Stimulated activated naive CD8-positive, alpha-beta T cell treated with anti-CD3 and anti-CD28 coated beads, Interleukin-15, amount 100 ng/mL, for 72 hours (primary cell): ENCODE measurements around the gene SMIM41.

ENCODE experiments used
- ATAC-seq: fragments of 150-1000 bp; cut with Tn5 transposase; 2 replicates; pipeline ENCODE4 v1.10.0; 2021; ENCODE audit warnings: mild to moderate bottlenecking, moderate library complexity
- DNase-seq, 2 donors: peaks; one replicate each; pipeline ENCODE4 v3.0.0; 2021 to 2022
- H3K27ac Mint-ChIP-seq, 2 donors: one replicate each; pipeline ENCODE4 v1.8.0; 2022; ENCODE audit warnings: mild to moderate bottlenecking in 2 of 2, mixed read lengths in 2 of 2, moderate library complexity in 2 of 2
- H3K27me3 Mint-ChIP-seq: one replicate; pipeline ENCODE4 v1.8.0; 2022; ENCODE audit warnings: mixed read lengths
- H3K4me1 Mint-ChIP-seq: one replicate; pipeline ENCODE4 v1.8.0; 2022; ENCODE audit warnings: mild to moderate bottlenecking, mixed read lengths
- H3K4me3 Mint-ChIP-seq, 2 donors: one replicate each; pipeline ENCODE4 v1.8.0; 2022; ENCODE audit warnings: mild to moderate bottlenecking in 2 of 2, mixed read lengths in 2 of 2, moderate library complexity in 1 of 2
- H3K9me3 Mint-ChIP-seq, 2 donors: one replicate each; pipeline ENCODE4 v1.8.0; 2022; ENCODE audit warnings: mixed read lengths in 2 of 2

Gene SMIM41

GRCh38 chr12:52044292-52044983, 35.1 kb upstream of the SMIM41 start:
- peaks cover 90% of the 10 kb centered on the region for H3K4me1 Mint-ChIP-seq
- H3K27me3 Mint-ChIP-seq = no peaks in the 10 kb centered on the region
- H3K9me3 Mint-ChIP-seq = no peaks in the 10 kb centered on the region
- no peak overlapping the region for H3K4me3 Mint-ChIP-seq
- ATAC-seq (no peak), DNase-seq (no peak)
- H3K27ac Mint-ChIP-seq = no peak overlapping the region

GRCh38 chr12:52045794-52046199, 33.7 kb upstream of the SMIM41 start:
- Mint-ChIP-seq H3K9me3 (no peaks in the 10 kb centered on the region), H3K4me1 (peaks cover 90% of the 10 kb centered on the region), H3K4me3 (peak overlapping the region in 1 of 2 donors; percentile 30), H3K27ac (peak overlapping the region; percentile 59 to 90), H3K27me3 (no peaks in the 10 kb centered on the region)
- no peak for ATAC-seq
- DNase-seq = no peak

- no peak overlapping the region for H3K27ac Mint-ChIP-seq
- H3K4me3 Mint-ChIP-seq = no peak overlapping the region
- H3K9me3 Mint-ChIP-seq = no peaks in the 10 kb centered on the region
- H3K27me3 Mint-ChIP-seq = no peaks in the 10 kb centered on the region
- H3K4me1 Mint-ChIP-seq = peaks cover 81% of the 10 kb centered on the region
- DNase-seq (no peak), ATAC-seq (no peak)
Observed at GRCh38 chr12:52046859-52047258, 32.6 kb upstream of the SMIM41 start.

- Mint-ChIP-seq H3K27ac (peak overlapping the region in 1 of 2 donors; percentile 63), H3K27me3 (no peaks in the 10 kb centered on the region), H3K9me3 (no peaks in the 10 kb centered on the region), H3K4me1 (peaks cover 82% of the 10 kb centered on the region), H3K4me3 (peak overlapping the region; percentile 91 to 92)
- ATAC-seq = no peak
- DNase-seq = no peak
Observed at GRCh38 chr12:52049286-52049685, 30.2 kb upstream of the SMIM41 start.

DNA sequence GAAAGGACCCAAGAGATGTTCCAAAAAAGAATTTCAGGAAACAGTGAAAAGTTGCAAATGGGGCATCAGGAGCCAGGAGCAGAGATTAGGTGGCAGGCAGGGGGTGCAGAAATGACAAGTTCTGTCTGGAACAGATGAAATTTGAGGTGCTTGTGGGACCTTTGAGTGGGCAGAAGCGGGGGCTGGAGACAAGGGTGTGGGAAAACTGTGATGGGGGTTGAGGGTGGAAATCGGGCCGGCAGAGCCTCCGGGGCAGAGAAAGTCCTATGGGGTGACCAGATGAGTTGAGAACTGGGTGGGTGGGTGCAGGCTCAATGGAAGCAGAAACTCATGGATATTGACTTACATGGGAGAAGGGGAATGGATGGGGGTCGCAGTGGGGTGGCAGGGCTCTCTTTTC, 29.8 kb upstream of the SMIM41 start:
- Mint-ChIP-seq H3K4me1 (peaks cover 82% of the 10 kb centered on the region), H3K9me3 (no peaks in the 10 kb centered on the region), H3K27me3 (no peaks in the 10 kb centered on the region), H3K27ac (peak overlapping the region in 1 of 2 donors; percentile 63), H3K4me3 (peak overlapping the region; percentile 91 to 92)
- DNase-seq (no peak), ATAC-seq (no peak)

GRCh38 chr12:52050116-52050757, 29.3 kb upstream of the SMIM41 start:
- Mint-ChIP-seq H3K27me3 (no peaks in the 10 kb centered on the region), H3K4me1 (peaks cover 82% of the 10 kb centered on the region), H3K4me3 (peak overlapping the region; percentile 91 to 92), H3K9me3 (no peaks in the 10 kb centered on the region), H3K27ac (peak overlapping the region; percentile 96 to 98)
- ATAC-seq (no peak), DNase-seq (no peak)

DNA sequence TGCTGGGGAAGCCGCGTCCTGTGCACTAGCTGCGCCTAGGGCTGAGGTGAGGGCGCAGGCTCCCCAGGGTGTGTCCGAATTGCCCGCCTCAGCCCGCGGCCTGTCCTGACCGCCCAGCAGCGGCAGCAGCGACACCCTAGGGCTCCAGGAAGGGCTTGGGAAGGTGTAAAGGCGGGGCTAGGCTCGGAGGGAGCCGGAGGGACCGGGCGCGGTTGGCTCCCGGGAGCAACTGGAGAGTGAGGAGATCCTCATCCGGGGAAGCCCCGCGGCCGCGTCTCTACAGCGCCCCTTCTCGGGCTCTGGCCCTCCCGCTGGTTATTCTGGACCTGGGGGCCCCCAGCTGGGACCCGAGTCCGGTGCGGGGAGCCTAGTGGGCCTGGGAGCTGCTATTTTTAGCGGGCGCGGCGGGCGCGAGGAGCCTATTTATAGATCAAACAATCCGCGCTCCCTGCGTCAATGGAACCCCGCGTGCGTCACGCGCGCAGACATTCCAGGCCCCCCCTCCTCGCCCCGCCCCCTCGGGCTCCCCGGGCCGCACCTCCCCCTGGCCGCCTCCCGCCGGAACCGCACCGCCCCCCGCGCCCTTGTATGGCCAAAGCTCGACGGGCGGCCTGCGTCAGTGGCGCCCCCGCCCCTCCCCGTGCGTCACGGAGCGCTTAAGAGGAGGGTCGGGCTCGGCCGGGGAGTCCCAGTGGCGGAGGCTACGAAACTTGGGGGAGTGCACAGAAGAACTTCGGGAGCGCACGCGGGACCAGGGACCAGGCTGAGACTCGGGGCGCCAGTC, 28.6 kb upstream of the SMIM41 start, which contains the start of gene NR4A1:
TSS of gene NR4A1 (plus strand) at position 685 of the 784 bp plus-strand sequence. CDS start 2,887 bp downstream, outside the sequence.
- Mint-ChIP-seq H3K4me3 (peak within 1 kb of the TSS; percentile 91 to 92), H3K4me1 (peaks cover 76% of the 10 kb centered on the region), H3K27ac (peak within 1 kb of the TSS; percentile 97 to 98), H3K9me3 (no peaks in the 10 kb centered on the region), H3K27me3 (no peaks in the 10 kb centered on the region)
- ATAC-seq (peak; percentile 86), DNase-seq (peak; percentile 96 to 97)

DNA sequence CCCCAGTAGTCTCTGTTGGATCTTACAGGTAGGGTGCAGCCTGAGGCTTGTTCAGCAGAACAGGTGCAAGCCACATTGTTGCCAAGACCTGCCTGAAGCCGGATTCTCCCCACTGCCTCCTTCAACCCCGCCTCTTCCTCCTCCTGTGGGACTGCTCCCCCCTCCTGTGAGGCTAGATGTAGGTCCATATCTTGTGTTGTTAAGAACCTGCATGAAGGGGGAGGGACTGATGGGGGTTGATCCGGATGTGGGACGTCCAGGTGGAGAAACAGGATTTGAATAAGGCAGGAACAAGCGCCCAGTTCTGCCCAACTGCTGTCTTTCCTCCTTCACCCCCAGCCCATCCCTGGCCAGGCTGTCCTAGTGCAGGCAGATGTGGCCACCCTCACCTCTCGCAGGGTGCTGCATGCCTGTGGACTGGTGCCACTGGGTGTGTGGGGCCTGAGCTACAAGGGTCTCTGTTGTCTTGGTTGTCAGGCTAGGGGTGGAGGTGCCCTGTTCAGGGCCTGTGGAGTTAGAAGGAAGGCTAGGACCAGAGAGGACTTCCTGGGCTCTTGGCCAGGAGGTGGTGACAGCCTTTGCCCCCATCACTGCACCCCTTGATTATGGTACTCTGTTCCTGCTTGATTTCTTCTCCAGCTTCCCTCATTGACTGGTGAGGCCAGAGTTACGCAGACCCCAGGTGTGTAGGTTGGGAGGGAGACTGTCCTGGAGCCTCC, 26.9 kb upstream of the SMIM41 start:
- no peak for ATAC-seq
- Mint-ChIP-seq H3K9me3 (no peaks in the 10 kb centered on the region), H3K4me1 (peaks cover 80% of the 10 kb centered on the region), H3K27ac (peak overlapping the region; percentile 60 to 96), H3K4me3 (peak overlapping the region; percentile 91 to 92), H3K27me3 (no peaks in the 10 kb centered on the region)
- DNase-seq = peak in 1 of 2 donors; percentile 28

- Mint-ChIP-seq H3K27ac (peak overlapping the region in 1 of 2 donors; percentile 60), H3K4me1 (peaks cover 73% of the 10 kb centered on the region), H3K9me3 (no peaks in the 10 kb centered on the region), H3K27me3 (no peaks in the 10 kb centered on the region), H3K4me3 (peak overlapping the region; percentile 91 to 92)
- DNase-seq = no peak
- ATAC-seq = no peak
Observed at GRCh38 chr12:52053536-52054209, 25.8 kb upstream of the SMIM41 start.

DNA sequence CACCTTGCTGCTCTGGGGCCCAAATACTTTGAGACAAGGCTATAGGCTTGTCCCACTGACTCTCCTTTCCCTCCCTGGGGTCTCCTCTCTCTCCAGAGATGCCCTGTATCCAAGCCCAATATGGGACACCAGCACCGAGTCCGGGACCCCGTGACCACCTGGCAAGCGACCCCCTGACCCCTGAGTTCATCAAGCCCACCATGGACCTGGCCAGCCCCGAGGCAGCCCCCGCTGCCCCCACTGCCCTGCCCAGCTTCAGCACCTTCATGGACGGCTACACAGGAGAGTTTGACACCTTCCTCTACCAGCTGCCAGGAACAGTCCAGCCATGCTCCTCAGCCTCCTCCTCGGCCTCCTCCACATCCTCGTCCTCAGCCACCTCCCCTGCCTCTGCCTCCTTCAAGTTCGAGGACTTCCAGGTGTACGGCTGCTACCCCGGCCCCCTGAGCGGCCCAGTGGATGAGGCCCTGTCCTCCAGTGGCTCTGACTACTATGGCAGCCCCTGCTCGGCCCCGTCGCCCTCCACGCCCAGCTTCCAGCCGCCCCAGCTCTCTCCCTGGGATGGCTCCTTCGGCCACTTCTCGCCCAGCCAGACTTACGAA, 25.2 kb upstream of the SMIM41 start:
- no peaks in the 10 kb centered on the region for H3K27me3 Mint-ChIP-seq
- H3K9me3 Mint-ChIP-seq = no peaks in the 10 kb centered on the region
- peak overlapping the region in 1 of 2 donors; percentile 31 for H3K27ac Mint-ChIP-seq
- DNase-seq (no peak), ATAC-seq (no peak)
- peaks cover 67% of the 10 kb centered on the region for H3K4me1 Mint-ChIP-seq
- peak overlapping the region; percentile 40 to 91 for H3K4me3 Mint-ChIP-seq

DNA sequence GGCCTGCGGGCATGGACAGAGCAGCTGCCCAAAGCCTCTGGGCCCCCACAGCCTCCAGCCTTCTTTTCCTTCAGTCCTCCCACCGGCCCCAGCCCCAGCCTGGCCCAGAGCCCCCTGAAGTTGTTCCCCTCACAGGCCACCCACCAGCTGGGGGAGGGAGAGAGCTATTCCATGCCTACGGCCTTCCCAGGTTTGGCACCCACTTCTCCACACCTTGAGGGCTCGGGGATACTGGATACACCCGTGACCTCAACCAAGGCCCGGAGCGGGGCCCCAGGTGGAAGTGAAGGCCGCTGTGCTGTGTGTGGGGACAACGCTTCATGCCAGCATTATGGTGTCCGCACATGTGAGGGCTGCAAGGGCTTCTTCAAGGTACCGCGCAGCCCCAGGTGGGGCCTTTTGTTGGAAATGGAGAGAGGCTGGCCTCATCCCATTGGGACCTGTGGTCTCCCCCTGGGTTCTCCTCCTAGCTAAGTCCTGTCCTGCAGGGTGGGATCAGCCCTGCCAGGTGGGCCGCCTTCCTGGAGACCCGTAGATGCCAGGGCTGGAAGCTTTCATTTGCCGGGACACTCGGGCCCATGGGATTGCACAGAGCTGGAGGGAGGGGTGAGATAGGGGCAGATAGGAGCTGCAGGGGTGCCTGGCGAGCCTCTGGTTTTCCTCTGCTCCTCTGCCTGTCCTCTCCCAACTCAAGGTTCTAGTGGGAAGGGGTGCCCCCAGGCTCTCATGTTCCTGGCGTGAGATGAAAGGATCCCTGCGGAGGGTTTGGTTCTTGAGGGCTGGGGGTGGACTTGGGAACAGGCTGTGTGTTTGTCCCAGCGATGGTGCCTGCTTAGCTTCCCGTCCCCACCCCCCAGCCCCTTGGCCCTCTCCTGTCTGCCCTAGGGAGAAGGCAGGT, 24.4 kb upstream of the SMIM41 start:
- Mint-ChIP-seq H3K27ac (peak overlapping the region in 1 of 2 donors; percentile 19), H3K4me1 (peaks cover 60% of the 10 kb centered on the region), H3K27me3 (no peaks in the 10 kb centered on the region), H3K9me3 (no peaks in the 10 kb centered on the region), H3K4me3 (peak overlapping the region in 1 of 2 donors; percentile 91)
- no peak for DNase-seq
- no peak for ATAC-seq

DNA sequence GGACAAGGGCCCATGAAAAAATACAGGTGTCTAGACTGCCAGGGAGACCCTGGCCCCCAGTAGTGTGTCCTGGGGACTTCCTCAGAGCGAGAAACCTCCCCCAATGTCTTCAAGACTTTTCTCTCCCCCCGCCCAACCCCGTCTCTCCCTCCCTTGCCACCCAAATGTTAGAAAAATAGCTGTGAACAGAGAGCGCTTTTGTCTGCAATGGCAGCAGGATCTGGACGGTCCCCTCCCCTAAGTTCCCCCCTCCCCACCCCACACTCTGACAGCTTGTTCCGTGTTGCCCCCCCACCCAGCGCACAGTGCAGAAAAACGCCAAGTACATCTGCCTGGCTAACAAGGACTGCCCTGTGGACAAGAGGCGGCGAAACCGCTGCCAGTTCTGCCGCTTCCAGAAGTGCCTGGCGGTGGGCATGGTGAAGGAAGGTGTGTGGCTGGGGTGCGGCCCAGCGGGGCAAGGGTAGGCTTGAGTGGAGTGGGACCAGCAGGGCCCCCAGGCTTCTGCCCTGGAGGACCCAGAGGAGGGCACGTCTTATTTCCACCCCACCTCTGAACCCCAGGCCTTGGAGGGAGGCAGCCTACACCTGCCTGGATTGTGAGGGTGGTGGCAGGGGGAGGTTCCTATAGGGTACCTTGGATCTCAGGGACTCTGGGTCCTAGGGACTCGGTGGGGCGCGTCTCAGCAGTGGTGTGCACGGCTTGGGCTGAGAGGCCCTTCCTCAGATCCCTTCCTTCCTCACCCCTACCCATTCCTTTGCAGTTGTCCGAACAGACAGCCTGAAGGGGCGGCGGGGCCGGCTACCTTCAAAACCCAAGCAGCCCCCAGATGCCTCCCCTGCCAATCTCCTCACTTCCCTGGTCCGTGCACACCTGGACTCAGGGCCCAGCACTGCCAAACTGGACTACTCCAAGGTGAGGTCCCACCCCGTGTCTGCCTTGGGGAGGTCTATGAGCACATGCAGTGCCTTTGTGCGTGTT, 23.5 kb upstream of the SMIM41 start:
- ATAC-seq (no peak), DNase-seq (no peak)
- peaks cover 52% of the 10 kb centered on the region for H3K4me1 Mint-ChIP-seq
- peak overlapping the region; percentile 42 to 72 for H3K27ac Mint-ChIP-seq
- no peaks in the 10 kb centered on the region for H3K9me3 Mint-ChIP-seq
- no peaks in the 10 kb centered on the region for H3K27me3 Mint-ChIP-seq
- H3K4me3 Mint-ChIP-seq = peak overlapping the region in 1 of 2 donors; percentile 17
